Stimulated activated CD8-positive, alpha-beta memory T cell treated with anti-CD3 and anti-CD28 coated beads, Interleukin-7, amount 100 ng/mL, for 4 hours (primary cell): Measurements from ENCODE around the gene OLFML2B.

ENCODE experiments used
- DNase-seq, 2 donors: peaks; one replicate each; pipeline ENCODE4 v3.0.0-alpha.2; 2020; ENCODE audit warnings: low read depth in 2 of 2

The OLFML2B gene

DNA sequence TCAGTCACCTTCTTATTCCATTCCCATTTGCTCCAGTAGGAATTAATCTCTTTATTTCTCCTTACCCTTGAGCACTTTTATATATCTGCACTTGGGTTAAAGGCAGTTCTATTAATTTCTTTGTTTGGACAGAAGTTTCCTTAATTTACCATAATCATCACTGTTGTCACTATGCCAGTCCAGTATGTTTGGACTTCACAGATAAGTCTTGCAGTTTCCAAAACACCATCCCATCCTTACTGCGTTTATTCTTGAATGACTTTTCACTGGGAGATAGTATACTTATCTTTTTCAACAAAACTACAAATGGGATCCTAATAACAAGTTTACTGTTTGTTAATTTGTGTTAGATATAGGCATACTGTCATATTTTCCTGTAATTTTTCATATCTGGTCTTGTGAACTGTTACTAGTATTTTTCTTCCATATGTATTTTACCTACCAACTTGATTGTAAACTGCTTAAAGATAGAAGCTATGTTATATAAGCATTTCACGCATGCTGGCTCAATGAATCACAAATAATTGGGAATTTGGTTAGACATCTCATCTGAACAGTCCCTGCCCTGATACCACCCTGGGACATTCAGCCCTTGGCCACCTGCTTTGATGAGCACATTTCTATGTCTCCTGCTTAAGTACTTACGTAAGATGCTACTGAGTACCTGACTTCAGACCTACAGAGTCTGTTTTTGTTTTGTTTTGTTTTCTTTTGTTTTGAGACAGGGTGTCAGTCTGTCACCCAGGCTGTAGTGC is 78.2 kb downstream of the OLFML2B start:
- no peak for DNase-seq

DNA sequence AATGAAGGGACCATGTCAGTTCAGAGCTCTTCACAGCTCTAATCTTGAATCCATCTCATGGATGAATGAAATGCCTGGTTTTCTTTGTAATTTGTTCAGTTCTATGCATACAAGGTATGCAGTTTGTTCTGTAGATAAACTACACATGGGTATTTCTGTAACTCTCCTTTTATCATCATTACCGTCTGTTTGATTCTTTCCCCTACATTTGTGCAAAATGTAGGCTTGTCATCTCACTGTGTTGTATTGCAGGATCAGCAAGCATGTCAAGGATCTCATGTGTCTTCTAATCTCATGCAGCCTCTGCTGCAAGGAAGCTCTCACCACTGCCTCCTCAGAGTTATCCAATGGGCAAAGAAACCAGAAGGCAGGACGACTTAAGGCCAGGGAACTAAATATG is 79.3 kb downstream of the OLFML2B start:
- no peak for DNase-seq

DNA sequence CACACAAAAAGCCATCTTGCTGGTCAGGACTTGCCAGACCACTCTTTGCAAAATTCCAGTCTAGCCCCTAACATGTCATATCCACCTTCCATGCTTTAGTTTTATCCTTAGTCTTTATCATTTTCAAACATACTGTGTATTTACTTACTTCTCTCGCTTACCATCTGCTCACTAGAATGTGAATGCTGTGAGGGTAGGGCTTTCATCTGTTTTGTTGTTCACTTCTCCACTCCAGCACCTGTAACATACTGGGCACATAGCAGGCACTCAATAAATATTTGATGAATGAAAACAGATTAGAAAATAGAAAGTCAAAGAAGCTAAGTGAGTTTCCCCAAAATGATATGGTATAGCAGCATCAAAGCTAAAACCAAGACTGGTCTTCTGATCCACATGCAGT is 79.9 kb downstream of the OLFML2B start:
- no peak for DNase-seq

DNA sequence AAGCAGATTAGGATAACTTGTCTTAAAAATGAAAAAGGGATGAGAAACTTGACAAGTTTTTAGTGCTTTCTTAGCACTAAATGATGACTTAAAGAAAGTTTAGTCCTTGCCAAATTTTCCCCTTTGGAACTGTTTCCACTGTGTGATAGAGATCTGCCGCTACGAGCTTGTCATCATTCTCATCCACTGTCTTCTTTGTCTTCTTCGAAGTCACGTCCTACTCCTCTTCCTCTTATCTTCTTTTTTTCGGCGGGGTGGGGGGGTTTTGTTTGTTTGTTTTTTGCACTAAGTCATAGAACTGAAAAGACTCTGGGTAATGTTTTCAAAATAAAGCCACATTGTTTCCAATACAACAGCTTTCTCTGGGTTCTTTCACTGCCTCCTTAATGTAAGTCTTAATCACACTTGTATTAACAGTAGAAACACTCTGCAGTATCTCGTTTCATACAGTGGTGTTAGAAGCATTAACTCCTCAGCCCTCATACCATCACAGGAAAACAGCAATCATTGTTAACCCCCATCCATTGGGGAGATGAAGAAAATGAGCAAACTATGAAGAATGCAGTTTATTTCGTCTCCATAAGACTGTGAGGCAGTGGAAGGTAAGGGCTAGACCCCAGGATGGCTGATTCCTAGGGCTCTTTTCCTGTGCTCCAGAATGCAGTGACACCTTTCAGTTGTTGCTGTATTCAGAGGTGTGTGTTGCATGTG is 81.8 kb downstream of the OLFML2B start:
- no peak for DNase-seq

DNA sequence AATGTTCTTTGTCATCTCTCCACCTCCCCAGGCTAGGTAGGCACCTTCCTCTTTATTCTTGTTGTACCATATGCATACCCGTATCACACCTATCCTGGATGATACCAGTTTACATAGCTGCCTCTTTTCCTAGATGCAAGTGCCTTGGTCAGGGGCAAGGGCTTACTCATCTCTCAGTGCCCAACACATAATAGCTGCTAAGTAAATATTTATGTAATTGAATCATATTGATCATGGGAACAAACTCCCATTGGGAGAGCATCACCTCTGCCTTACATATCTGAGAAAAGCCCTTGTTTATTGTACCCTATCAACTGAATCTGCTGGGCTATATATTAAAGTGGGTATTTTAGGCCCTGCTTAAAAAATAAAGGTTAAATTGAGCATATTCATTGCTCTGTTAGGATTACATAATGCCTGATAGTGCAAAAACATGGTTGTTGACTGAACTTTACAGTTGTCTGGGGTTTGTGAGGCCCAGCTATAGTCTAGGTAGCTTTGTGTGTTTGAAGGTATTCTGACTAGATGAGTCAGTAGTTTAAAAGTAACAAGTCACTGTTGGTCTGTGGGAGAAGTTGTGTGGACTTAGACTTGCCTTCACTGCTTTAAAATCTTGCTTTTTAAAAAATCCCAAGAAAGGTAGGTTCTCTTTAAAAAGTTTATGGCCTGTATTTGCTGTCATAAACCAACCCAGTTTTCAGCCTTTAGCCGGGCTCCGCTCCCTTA is 82.6 kb downstream of the OLFML2B start:
- no peak for DNase-seq

DNA sequence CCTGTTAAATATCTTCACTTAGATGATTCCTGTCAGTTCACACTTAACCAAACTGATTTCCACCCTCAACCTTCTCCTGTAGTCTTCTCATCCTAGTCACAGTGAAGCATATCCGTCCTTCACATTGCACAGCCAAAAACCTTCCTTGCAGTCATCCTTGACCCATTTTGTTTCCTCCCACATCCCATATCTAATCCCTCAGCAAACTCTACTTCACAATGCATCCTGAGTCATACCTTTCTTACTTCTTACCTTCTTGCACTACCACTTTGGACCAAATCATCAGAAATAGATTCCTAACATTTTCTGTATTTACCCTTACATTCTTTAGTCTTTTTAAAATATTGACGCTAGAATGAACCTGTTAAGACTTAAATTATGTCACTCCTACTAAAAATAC is 86.9 kb downstream of the OLFML2B start:
- DNase-seq = no peak

DNA sequence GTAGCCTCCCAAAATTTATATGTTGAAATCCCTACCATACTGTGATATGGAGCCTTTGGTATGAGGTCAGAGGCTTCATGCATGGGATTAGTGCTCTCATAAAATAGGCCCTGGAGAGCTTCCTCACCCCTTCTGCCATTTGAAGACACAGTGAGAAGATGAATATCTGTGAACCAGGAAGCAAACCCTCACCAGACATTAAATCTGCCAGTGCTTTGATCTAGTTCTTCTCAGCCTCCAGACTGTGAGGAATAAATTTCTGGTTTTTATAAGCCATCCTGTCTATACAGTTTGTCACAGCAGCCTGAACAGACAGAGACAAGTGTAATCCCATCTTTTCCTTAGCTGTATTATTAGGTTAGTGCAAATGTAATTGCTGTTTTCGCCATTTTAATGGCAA is 88.4 kb downstream of the OLFML2B start:
- DNase-seq = no peak

DNA sequence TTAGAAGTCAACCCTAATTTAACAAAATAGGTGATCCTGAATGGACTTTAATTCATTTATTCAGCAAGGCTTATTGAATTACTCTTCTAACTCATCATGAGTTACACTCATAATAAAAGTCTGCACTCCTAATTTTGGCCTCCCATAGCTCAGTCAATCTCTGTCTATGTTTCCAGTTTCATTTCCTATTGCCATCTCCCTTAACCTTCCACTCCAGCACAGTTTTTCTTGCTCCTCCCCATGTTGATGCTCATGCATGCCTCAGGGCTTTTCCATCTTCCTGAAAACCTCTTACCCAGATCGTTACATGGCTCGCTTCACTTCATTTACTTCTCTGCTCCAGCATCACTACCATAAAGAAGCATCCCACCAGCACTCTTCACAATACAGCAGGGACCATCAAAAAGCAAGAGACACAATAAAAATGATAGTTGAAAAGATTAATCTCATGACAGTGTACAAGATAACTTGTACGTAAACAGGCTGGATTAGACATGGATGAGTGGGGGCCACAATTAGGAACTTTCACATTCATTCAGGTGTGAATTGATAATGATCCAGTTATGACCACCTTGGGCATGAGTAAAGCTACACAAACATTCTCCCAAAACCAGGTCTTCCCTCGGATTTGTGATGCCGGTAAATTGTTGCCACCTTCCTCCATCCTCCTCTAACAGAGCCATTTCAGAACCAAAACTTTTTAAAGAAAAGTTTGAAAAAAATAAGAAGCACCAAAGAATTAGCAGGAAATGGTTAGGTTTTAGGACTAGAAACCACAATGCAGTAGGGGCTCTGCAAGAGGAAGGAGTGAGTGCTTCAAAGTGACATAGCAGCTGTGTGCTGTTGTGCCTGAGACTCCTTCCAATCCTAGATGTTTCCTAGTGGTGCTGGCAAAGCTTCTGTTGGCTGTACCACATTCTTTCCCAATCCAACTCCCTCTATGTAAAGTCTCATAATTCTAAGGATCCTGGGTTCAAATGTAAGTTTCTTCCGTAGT is 89.8 kb downstream of the OLFML2B start:
- no peak for DNase-seq
